ENCODE data around the gene MX2. TPM values are rescaled to one million over a fixed set of nuclear protein-coding genes. Genes with fewer than 3 reads are reported as not detected.

The MX2 gene
- total and polyA plus RNA-seq, 2 donors = 32.0 to 33.0 TPM

DNA sequence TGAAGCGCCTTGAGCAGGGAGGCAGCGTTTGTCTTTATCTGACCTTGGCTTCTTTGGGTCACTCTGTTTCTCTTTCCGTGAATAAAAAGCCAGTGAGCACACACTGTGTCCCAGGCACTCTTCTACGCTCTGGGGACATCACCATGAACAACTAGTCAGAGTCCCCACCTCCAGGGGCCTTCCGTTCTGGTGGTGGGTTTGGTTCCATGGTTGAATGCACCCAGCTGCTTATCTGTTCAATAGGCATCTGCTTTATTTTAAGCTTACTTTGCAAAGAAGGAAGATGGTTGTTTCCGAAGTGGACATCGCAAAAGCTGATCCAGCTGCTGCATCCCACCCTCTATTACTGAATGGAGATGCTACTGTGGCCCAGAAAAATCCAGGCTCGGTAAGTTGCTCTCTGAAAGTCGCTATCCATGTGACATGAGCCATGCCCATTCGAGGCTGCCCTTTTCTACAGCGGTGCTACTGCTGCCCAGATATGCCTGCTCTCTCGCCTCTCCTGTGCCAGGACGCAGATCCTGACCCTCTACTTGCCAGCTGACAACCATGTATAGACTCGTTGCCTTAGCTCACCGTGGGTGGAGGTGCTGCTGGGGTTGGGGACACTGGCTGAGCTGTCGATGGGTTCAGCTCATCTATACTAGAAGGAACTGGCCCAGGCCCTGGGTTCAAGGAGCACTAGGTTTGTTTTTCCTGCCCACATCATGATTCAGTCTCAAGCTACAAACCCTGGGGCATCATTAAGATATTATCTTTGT is 70.1 kb downstream of the MX2 start:
- Histone ChIP-seq H3K9me3 (ENCODE audit: control insufficient read depth in 2 of 2, insufficient read depth in 1 of 2, low read length in 1 of 2) (peaks cover 2 to 5% of the 10 kb centered on the region in 2 donors), H3K27ac (ENCODE audit: low read depth in 1 of 2, low read length in 1 of 2) (no peak overlapping the region), H3K4me1 (ENCODE audit: control insufficient read depth in 2 of 2, insufficient read depth in 2 of 2, low read length in 2 of 2) (peaks cover 0 to 27% of the 10 kb centered on the region in 2 donors), H3K4me3 (ENCODE audit: low read length in 2 of 2) (no peak overlapping the region), H3K27me3 (ENCODE audit: control insufficient read depth in 2 of 2, insufficient read depth in 1 of 2, low read length in 1 of 2) (no peaks in the 10 kb centered on the region), H3K36me3 (ENCODE audit: control insufficient read depth in 2 of 2, insufficient read depth in 2 of 2, low read length in 1 of 2) (peaks cover 51 to 86% of the 10 kb centered on the region in 2 donors)
- WGBS = 88% methylated on average over 16 of the region's 16 CpGs
- no peak for DNase-seq (ENCODE audit: low read depth in 6 of 9, low spot score in 9 of 9)

DNA sequence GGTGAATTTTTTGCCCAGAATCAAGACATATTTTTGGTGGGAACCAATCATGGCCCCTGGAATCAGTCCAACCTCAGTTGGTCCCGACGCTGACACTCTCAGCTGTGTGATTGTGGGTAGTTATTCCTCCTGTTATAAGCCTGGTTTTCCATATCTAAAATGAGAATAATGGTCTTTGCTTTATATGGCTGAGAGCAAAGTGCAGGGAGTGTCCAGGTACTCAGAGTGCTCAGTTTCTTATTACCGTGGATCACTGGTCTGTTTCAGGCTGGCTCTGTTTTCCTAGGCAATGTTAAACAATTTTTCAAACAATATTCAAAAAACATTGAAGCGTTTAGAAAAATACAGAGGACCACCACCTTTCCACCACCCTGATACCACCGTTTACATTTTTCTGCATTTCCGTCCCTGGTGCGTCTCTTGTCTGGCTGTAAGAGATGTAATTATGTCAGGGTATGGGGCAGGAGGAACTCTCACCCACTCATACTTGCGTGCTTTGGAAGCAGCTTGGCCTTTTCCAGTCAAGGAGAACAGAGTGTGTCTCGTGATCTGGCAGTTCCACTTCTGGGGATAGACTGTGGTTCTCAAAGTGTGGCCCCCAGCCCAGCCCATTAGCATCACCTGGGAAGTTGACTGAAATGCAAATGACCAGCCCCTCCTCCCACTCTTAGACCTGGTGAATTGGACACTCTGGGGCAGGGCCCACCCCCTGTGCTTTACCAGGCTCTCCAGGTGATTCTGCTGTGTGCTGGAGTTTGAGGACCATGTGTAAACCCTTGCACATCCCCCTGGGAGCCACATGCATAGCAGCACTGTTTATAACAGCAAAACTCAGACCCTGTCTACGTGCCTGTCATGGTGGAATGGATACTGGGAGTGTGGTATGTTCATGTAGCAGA is 71.0 kb downstream of the MX2 start:
- no peak for DNase-seq (ENCODE audit: low read depth in 6 of 9, low spot score in 9 of 9)
- 79% methylated on average over 10 of the region's 10 CpGs for WGBS
- Histone ChIP-seq H3K27ac (ENCODE audit: low read depth in 1 of 2, low read length in 1 of 2) (no peak overlapping the region), H3K27me3 (ENCODE audit: control insufficient read depth in 2 of 2, insufficient read depth in 1 of 2, low read length in 1 of 2) (no peaks in the 10 kb centered on the region), H3K9me3 (ENCODE audit: control insufficient read depth in 2 of 2, insufficient read depth in 1 of 2, low read length in 1 of 2) (peaks cover 2 to 5% of the 10 kb centered on the region in 2 donors), H3K4me1 (ENCODE audit: control insufficient read depth in 2 of 2, insufficient read depth in 2 of 2, low read length in 2 of 2) (peaks cover 0 to 19% of the 10 kb centered on the region in 2 donors), H3K4me3 (ENCODE audit: low read length in 2 of 2) (no peak overlapping the region), H3K36me3 (ENCODE audit: control insufficient read depth in 2 of 2, insufficient read depth in 2 of 2, low read length in 1 of 2) (peaks cover 59 to 94% of the 10 kb centered on the region in 2 donors)

DNA sequence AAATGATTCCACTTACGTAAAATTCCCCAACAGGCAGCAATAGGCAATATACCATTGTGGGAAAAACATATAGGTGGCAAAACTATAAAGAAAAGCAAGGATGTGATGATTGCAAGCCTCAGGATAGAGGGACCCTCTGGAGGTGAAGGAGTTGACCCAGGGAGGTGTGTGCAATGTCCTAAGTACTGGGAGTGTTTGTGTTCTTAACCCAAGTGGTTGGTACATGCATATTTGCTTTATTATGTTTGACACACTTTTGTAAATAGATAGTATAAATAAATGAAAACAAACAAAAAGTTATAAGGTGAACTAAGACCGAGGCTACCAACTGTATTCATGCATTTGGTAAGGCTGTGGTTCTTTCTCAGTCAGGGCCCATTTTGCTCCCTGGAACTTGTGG is 71.7 kb downstream of the MX2 start:
- H3K9me3 ChIP-seq (ENCODE audit: control insufficient read depth in 2 of 2, insufficient read depth in 1 of 2, low read length in 1 of 2) = peaks cover 2 to 5% of the 10 kb centered on the region in 2 donors
- peaks cover 61 to 96% of the 10 kb centered on the region in 2 donors for H3K36me3 ChIP-seq (ENCODE audit: control insufficient read depth in 2 of 2, insufficient read depth in 2 of 2, low read length in 1 of 2)
- H3K4me1 ChIP-seq (ENCODE audit: control insufficient read depth in 2 of 2, insufficient read depth in 2 of 2, low read length in 2 of 2) = peaks cover 0 to 12% of the 10 kb centered on the region in 2 donors
- no peak for DNase-seq (ENCODE audit: low read depth in 6 of 9, low spot score in 9 of 9)
- no peaks in the 10 kb centered on the region for H3K27me3 ChIP-seq (ENCODE audit: control insufficient read depth in 2 of 2, insufficient read depth in 1 of 2, low read length in 1 of 2)
- no peak overlapping the region for H3K4me3 ChIP-seq (ENCODE audit: low read length in 2 of 2)
- WGBS = 96% methylated on average over 2 of the region's 2 CpGs
- no peak overlapping the region for H3K27ac ChIP-seq (ENCODE audit: low read depth in 1 of 2, low read length in 1 of 2)

DNA sequence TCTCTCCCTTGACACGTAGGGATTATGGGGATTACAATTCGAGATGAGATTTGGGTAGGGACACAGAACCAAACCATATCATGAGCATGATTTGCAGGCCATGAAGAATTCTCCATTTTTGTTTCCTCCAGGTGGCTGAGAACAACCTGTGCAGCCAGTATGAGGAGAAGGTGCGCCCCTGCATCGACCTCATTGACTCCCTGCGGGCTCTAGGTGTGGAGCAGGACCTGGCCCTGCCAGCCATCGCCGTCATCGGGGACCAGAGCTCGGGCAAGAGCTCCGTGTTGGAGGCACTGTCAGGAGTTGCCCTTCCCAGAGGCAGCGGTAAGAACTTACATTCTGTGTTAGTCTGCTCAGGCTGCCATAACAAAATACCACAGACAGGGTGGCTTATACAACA is 73.9 kb downstream of the MX2 start:
- Histone ChIP-seq H3K27ac (ENCODE audit: low read depth in 1 of 2, low read length in 1 of 2) (no peak overlapping the region), H3K36me3 (ENCODE audit: control insufficient read depth in 2 of 2, insufficient read depth in 2 of 2, low read length in 1 of 2) (peaks cover 69 to 99% of the 10 kb centered on the region in 2 donors), H3K27me3 (ENCODE audit: control insufficient read depth in 2 of 2, insufficient read depth in 1 of 2, low read length in 1 of 2) (no peaks in the 10 kb centered on the region), H3K4me1 (ENCODE audit: control insufficient read depth in 2 of 2, insufficient read depth in 2 of 2, low read length in 2 of 2) (no peaks in the 10 kb centered on the region), H3K9me3 (ENCODE audit: control insufficient read depth in 2 of 2, insufficient read depth in 1 of 2, low read length in 1 of 2) (peaks cover 2 to 5% of the 10 kb centered on the region in 2 donors), H3K4me3 (ENCODE audit: low read length in 2 of 2) (no peak overlapping the region)
- WGBS = 99% methylated on average over 11 of the region's 11 CpGs
- DNase-seq (ENCODE audit: low read depth in 6 of 9, low spot score in 9 of 9) = no peak

DNA sequence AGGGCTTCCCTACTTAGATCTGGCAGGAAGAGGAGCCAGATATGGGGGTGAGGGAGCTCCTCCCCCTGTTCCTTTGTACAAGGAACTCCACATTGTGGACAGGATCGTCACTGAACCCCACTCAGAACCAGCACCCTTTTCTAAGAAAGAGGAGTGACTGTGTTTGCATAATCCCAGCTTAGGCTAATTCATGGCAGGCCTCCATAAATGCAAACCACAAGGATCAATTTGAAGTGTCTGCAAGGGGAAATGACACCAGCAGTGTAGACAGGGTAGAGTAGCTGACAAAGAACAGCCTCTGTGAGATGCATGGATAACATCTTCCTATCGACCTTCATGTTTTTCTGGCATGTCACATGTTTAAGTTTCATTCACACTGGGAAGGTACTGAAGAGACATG is 75.9 kb downstream of the MX2 start:
- 91% methylated on average over 2 of the region's 2 CpGs for WGBS
- DNase-seq (ENCODE audit: low read depth in 6 of 9, low spot score in 9 of 9) = no peak

DNA sequence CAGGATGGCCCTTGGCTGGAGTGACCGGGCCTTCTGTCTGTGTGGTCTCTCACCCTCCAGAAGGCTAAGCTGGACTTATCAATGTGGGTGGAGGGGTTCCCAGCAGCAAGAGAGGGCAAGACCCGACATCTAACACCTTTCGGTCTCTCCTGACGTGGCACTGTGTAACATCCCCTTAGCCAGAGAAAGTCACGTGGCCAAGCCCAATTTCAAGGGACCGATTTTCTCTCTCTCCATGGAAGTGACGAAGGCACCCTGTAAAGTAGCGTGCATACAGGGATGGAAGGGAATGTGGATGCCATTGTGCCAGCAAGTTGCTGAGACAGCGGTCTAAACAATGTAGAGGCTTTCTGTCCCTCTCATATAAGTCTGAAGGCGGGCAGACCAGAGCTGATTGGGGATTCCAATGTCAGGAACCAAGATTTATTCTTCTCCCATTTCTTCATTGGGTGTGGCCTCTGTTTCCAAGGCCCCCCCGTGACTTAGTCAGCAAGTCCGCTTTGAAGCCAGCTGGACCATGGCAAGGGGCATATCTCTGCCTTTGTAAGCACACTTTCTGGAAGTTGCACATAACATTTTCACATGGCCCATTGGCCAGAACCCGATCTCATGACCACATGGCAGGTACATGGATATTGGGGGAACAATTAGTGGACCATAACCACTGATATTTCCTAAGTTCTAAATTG is 76.7 kb downstream of the MX2 start:
- no peaks in the 10 kb centered on the region for H3K27me3 ChIP-seq (ENCODE audit: control insufficient read depth in 2 of 2, insufficient read depth in 1 of 2, low read length in 1 of 2)
- peaks cover 66 to 96% of the 10 kb centered on the region in 2 donors for H3K36me3 ChIP-seq (ENCODE audit: control insufficient read depth in 2 of 2, insufficient read depth in 2 of 2, low read length in 1 of 2)
- peaks cover 0 to 2% of the 10 kb centered on the region in 2 donors for H3K9me3 ChIP-seq (ENCODE audit: control insufficient read depth in 2 of 2, insufficient read depth in 1 of 2, low read length in 1 of 2)
- H3K4me1 ChIP-seq (ENCODE audit: control insufficient read depth in 2 of 2, insufficient read depth in 2 of 2, low read length in 2 of 2) = no peaks in the 10 kb centered on the region
- DNase-seq (ENCODE audit: low read depth in 6 of 9, low spot score in 9 of 9) = no peak
- WGBS = 98% methylated on average over 13 of the region's 13 CpGs
- H3K27ac ChIP-seq (ENCODE audit: low read depth in 1 of 2, low read length in 1 of 2) = no peak overlapping the region
- H3K4me3 ChIP-seq (ENCODE audit: low read length in 2 of 2) = no peak overlapping the region

More for the DNA sequence above, 75.9 kb downstream of the MX2 start:
- H3K27me3 ChIP-seq (ENCODE audit: control insufficient read depth in 2 of 2, insufficient read depth in 1 of 2, low read length in 1 of 2) = no peaks in the 10 kb centered on the region
- no peak overlapping the region for H3K4me3 ChIP-seq (ENCODE audit: low read length in 2 of 2)
- H3K9me3 ChIP-seq (ENCODE audit: control insufficient read depth in 2 of 2, insufficient read depth in 1 of 2, low read length in 1 of 2) = peaks cover 2 to 5% of the 10 kb centered on the region in 2 donors
- peaks cover 72 to 96% of the 10 kb centered on the region in 2 donors for H3K36me3 ChIP-seq (ENCODE audit: control insufficient read depth in 2 of 2, insufficient read depth in 2 of 2, low read length in 1 of 2)
- H3K27ac ChIP-seq (ENCODE audit: low read depth in 1 of 2, low read length in 1 of 2) = no peak overlapping the region
- H3K4me1 ChIP-seq (ENCODE audit: control insufficient read depth in 2 of 2, insufficient read depth in 2 of 2, low read length in 2 of 2) = no peaks in the 10 kb centered on the region

DNA sequence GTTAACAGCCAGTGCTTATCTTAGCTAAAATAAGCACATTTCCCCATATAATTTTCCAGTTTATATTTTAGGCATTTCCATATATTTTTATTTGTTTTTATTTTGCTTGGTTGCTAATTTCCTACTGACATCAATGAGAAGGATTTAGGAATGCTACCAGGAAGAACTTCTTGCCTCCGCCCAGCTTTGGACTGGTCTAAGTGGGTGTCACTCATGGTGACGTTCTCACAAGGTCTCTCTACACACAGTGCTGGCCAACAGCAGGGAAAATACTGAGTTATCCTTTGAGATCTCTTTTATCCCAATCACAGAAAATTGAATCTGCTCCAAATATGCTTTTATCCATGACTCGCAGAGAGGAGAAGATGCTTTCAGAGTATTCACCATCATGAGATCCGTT is 77.4 kb downstream of the MX2 start:
- peaks cover 64 to 94% of the 10 kb centered on the region in 2 donors for H3K36me3 ChIP-seq (ENCODE audit: control insufficient read depth in 2 of 2, insufficient read depth in 2 of 2, low read length in 1 of 2)

DNA sequence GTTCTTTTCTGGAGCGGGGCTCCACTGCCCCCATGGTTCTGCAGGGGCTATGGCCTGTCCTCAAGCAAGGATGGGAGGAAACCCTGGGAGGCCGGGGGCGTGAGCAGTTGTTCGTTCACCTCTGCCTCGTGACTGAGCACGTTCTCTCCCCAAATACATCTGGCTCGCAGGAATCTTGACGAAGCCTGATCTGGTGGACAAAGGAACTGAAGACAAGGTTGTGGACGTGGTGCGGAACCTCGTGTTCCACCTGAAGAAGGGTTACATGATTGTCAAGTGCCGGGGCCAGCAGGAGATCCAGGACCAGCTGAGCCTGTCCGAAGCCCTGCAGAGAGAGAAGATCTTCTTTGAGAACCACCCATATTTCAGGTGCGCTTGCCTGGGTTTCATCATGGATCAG is 79.7 kb downstream of the MX2 start:
- no peak for DNase-seq (ENCODE audit: low read depth in 6 of 9, low spot score in 9 of 9)
- WGBS = 98% methylated on average over 14 of the region's 14 CpGs
- Histone ChIP-seq H3K9me3 (ENCODE audit: control insufficient read depth in 2 of 2, insufficient read depth in 1 of 2, low read length in 1 of 2) (no peaks in the 10 kb centered on the region), H3K36me3 (ENCODE audit: control insufficient read depth in 2 of 2, insufficient read depth in 2 of 2, low read length in 1 of 2) (peaks cover 75 to 94% of the 10 kb centered on the region in 2 donors), H3K27ac (ENCODE audit: low read depth in 1 of 2, low read length in 1 of 2) (no peak overlapping the region), H3K4me3 (ENCODE audit: low read length in 2 of 2) (no peak overlapping the region), H3K4me1 (ENCODE audit: control insufficient read depth in 2 of 2, insufficient read depth in 2 of 2, low read length in 2 of 2) (no peaks in the 10 kb centered on the region), H3K27me3 (ENCODE audit: control insufficient read depth in 2 of 2, insufficient read depth in 1 of 2, low read length in 1 of 2) (no peaks in the 10 kb centered on the region)

More for the DNA sequence above, 77.4 kb downstream of the MX2 start:
- Histone ChIP-seq H3K27ac (ENCODE audit: low read depth in 1 of 2, low read length in 1 of 2) (no peak overlapping the region), H3K27me3 (ENCODE audit: control insufficient read depth in 2 of 2, insufficient read depth in 1 of 2, low read length in 1 of 2) (no peaks in the 10 kb centered on the region), H3K9me3 (ENCODE audit: control insufficient read depth in 2 of 2, insufficient read depth in 1 of 2, low read length in 1 of 2) (peaks cover 0 to 1% of the 10 kb centered on the region in 2 donors), H3K4me1 (ENCODE audit: control insufficient read depth in 2 of 2, insufficient read depth in 2 of 2, low read length in 2 of 2) (no peaks in the 10 kb centered on the region), H3K4me3 (ENCODE audit: low read length in 2 of 2) (no peak overlapping the region)
- DNase-seq (ENCODE audit: low read depth in 6 of 9, low spot score in 9 of 9) = no peak
- 96% methylated on average over 4 of the region's 4 CpGs for WGBS
